HepG2 (cell line): ENCODE measurements around the gene SSPN. TPM values are rescaled to one million over a fixed set of nuclear protein-coding genes. Genes with fewer than 3 reads are reported as not detected.

ENCODE experiments used
- ATAC-seq: fragments of 200-7000 bp; cut with Tn5 transposase; 3 replicates; pipeline ENCODE4 v1.9.1; 2020; ENCODE audit warnings: mild to moderate bottlenecking, moderate library complexity
- BruUV-seq: library from RNA; stranded (reverse); fragments of 400-500 nt; replicated peaks from 2 replicates; lab custom pipeline; 2021; lab: Mats Ljungman, UMichigan
- CTCF ChIA-PET: fragments of 300-600 bp; formaldehyde crosslinking; extraction: SDS; loops from one replicate; lab custom pipeline; 2021; ENCODE audit warnings: low total read pairs, inconsistent platforms, low intra/inter-chr PET ratio; lab: Yijun Ruan, JAX
- POLR2A ChIA-PET: fragments of 350-600 bp; sonication (Branson Sonifier 250); formaldehyde crosslinking; loops from one replicate; lab custom pipeline; 2020; ENCODE audit warnings: antibody characterized with exemption, inconsistent platforms; lab: Yijun Ruan, JAX
- DNase-seq: peaks from one replicate; pipeline ENCODE4 v3.0.0-alpha.2; 2015; ENCODE audit warnings: low spot score
- FAIRE-seq: peaks from 3 replicates; lab custom pipeline; 2011; peaks lifted over from hg19 to GRCh38; lab: Jason Lieb, UNC
- H2AFZ ChIP-seq: one replicate; pipeline ENCODE4 v1.6.1; 2011; ENCODE audit warnings: low read length, inconsistent platforms
- H3K27ac ChIP-seq: fragments of 300-600 bp; 3 replicates; pipeline ENCODE4 v1.8.0; 2011; ENCODE audit warnings: mixed run types, mild to moderate bottlenecking, mixed read lengths, low read length, inconsistent platforms; ENCODE audit not compliant: insufficient read depth; ENCODE audit errors: extremely low read length
- H3K27me3 ChIP-seq, 2 experiments: fragments of 200-600 bp in 1 of 2; 2 replicates in 1 of 2; 3 replicates in 1 of 2; pipeline versions ENCODE4 v1.6.0 to v1.8.0; 2011; ENCODE audit warnings: low read length in 2 of 2, mild to moderate bottlenecking in 2 of 2, moderate library complexity in 2 of 2, inconsistent platforms in 1 of 2; ENCODE audit not compliant: insufficient read depth in 2 of 2, control insufficient read depth in 1 of 2
- H3K36me3 ChIP-seq, 2 experiments: fragments of 200-600 bp in 1 of 2; replicated peaks in 1 of 2; 2 replicates in 1 of 2; 3 replicates in 1 of 2; pipeline versions ENCODE4 v1.5.1 to v1.8.0; 2011; ENCODE audit warnings: low read length in 2 of 2, inconsistent platforms in 1 of 2; ENCODE audit not compliant: insufficient read depth in 2 of 2, control insufficient read depth in 1 of 2
- H3K4me1 ChIP-seq: 2 replicates; pipeline ENCODE4 v1.5.1; 2012; ENCODE audit warnings: low read length, inconsistent platforms; ENCODE audit not compliant: insufficient read depth
- H3K4me2 ChIP-seq: 2 replicates; pipeline ENCODE4 v1.6.0; 2011; ENCODE audit warnings: low read depth, low read length, inconsistent platforms
- H3K4me3 ChIP-seq, 3 experiments: fragments of 200-600 bp in 1 of 3; sonication (generic), shearing (Covaris generic) in 1 of 3; replicated peaks in 1 of 3; 2 replicates each; pipeline ENCODE4 v1.5.1; 2011 to 2016; ENCODE audit warnings: low read length in 3 of 3, inconsistent platforms in 2 of 3, low read depth in 2 of 3, mild to moderate bottlenecking in 2 of 3, control low read depth in 1 of 3, mixed read lengths in 1 of 3; ENCODE audit not compliant: insufficient read depth in 1 of 3
- H3K79me2 ChIP-seq: one replicate; pipeline ENCODE4 v1.6.1; 2011; ENCODE audit warnings: low read length, inconsistent platforms; ENCODE audit not compliant: insufficient read depth
- H3K9ac ChIP-seq: 2 replicates; pipeline ENCODE4 v1.6.0; 2011; ENCODE audit warnings: mild to moderate bottlenecking, low read depth, low read length, inconsistent platforms; ENCODE audit not compliant: insufficient read depth
- H3K9me3 ChIP-seq: 2 replicates; pipeline ENCODE4 v1.5.1; 2012; ENCODE audit warnings: mild to moderate bottlenecking, low read length
- H4K20me1 ChIP-seq: 2 replicates; pipeline ENCODE4 v1.6.0; 2011; ENCODE audit warnings: inconsistent platforms, mild to moderate bottlenecking, low read length, moderate library complexity; ENCODE audit not compliant: insufficient read depth
- NFE2L2 ChIP-seq: fragments of 150-350 bp; IDR thresholded peaks from 2 replicates; pipeline ENCODE4 v1.6.1; 2014; ENCODE audit warnings: low read length
- PCBP2 ChIP-seq: fragments of 200-400 bp; formaldehyde crosslinking; optimal IDR thresholded peaks from 2 replicates; pipeline ENCODE3; 2018; ENCODE audit warnings: low read length, low read depth; ENCODE audit not compliant: poor library complexity, severe bottlenecking
- SALL2 ChIP-seq: sonication (generic); formaldehyde crosslinking; IDR thresholded peaks from 2 replicates; pipeline ENCODE4 v1.8.1; 2023; ENCODE audit warnings: mild to moderate bottlenecking, missing genetic modification reagents, inconsistent platforms
- SMC3 ChIP-seq: IDR thresholded peaks from 2 replicates; pipeline ENCODE4 v1.6.1; 2011; ENCODE audit warnings: low read length, improper control_type of control experiment
- STAG1 ChIP-seq: sonication (generic); formaldehyde crosslinking; IDR thresholded peaks from 2 replicates; pipeline ENCODE4 v1.4.0; 2020; ENCODE audit warnings: missing genetic modification reagents
- ZNF335 ChIP-seq: sonication (generic); formaldehyde crosslinking; IDR thresholded peaks from 2 replicates; pipeline ENCODE4 v1.4.0; 2020; ENCODE audit warnings: missing genetic modification reagents
- WGBS: methylation state at CpG from one replicate; pipeline ENCODE4 v1.1.6; 2017; ENCODE audit warnings: low lambda C conversion rate; 5-methylcytosine and 5-hydroxymethylcytosine counted together
- in situ Hi-C: cut with HindIII; loops from 2 replicates; pipeline ENCODE4 v1.10.0; 2017; ENCODE audit warnings: low pct_unique_long_range_greater_than_20kb; ENCODE audit not compliant: extremely low pct_ligation_motif_present
- intact Hi-C: fragments of 100-400 bp; cut with micrococcal nuclease; formaldehyde crosslinking; loops from one replicate; pipeline ENCODE4 v1.10.0; 2022; ENCODE audit not compliant: unreplicated experiment
- polyA plus RNA-seq, 8 experiments: library from polyadenylated mRNA; depleted of rRNA in 3 of 8; stranded (reverse) in 7 of 8; unstranded in 1 of 8; fragments of >200 nt; fragmentation: Illumina TruSeq in 4 of 8; extraction: Trizol in 4 of 8; gene quantifications; 2 replicates each; pipeline versions ENCODE4 v1.2.1 to v1.2.3, GENCODE V29; 2011 to 2016; ENCODE audit warnings: low read depth in 4 of 8, missing spikeins in 1 of 8, mixed read lengths in 1 of 8; ENCODE audit not compliant: insufficient read depth in 1 of 8
- total RNA-seq, 5 experiments: library from RNA; depleted of rRNA; stranded (reverse); fragments of >200 nt; fragmentation: Illumina TruSeq; extraction: Trizol; gene quantifications; 2 replicates each; pipeline ENCODE4 v1.2.3, GENCODE V29; 2016; ENCODE audit warnings: low read depth in 1 of 5
- TF ChIP-seq, protein P1 (sequence below): sonication (generic); formaldehyde crosslinking; IDR thresholded peaks from 2 replicates; pipeline ENCODE4 v1.5.0; 2020; ENCODE audit warnings: missing genetic modification reagents

Gene SSPN
- total and polyA plus RNA-seq, 2 of the 13 experiments (the other 11 are each of a cell fraction or from before 2014, with no cell fraction given) = not detected

DNA sequence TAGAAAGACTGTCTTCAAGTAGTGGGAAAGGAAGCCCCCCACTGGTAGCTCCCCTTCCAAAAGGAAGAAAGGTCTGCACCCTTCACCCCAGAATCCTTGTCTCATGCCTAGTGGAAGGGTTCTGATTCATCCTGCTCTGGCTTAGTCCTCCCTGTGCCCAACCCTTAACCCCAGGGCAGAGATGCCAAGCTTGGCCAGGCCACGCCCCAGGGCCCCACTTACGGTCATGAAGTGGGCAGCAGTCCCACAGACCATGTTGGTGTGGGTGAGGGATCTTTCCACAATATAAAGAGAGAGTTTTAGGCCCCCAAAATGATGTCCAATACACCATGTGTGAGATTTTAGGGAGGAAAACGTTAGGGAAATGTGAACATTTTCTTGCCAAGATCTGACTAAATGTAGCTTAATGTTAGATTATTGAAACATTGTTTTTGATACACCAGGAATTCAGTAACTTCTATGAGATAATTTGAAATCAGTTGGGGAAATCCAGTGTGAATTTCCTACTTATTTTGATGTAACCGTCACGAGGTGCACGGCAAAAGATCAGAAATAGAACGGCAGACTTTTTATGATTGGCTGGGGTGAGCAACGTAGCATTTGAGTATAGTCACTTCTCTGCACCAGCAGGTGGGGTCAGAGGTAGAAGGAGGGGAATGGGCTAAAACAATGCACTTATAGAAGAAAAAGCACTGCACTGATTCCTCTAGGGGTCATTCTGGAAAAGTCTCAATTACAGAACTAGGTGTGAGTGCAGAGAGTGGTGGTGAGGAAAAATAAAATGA lies 8.2 kb upstream of the SSPN start:
- peak; percentile 12 for DNase-seq
- no peaks in the 10 kb centered on the region for H3K79me2 ChIP-seq
- no peaks in the 10 kb centered on the region for H3K9me3 ChIP-seq
- no peak overlapping the region for H3K27ac ChIP-seq
- H3K27me3 ChIP-seq = peaks cover 0 to 10% of the 10 kb centered on the region in 2 experiments; a peak in 3 of 5 replicates
- no peaks in the 10 kb centered on the region for H4K20me1 ChIP-seq
- intact Hi-C loops (no loop called here), in situ Hi-C loops (no loop called here)
- under 1% methylated on average over 8 of the region's 8 CpGs for WGBS
- H3K4me2 ChIP-seq = no peak overlapping the region
- no TSS peak for BruUV-seq
- H3K4me1 ChIP-seq = no peaks in the 10 kb centered on the region
- no peaks in the 10 kb centered on the region for H3K36me3 ChIP-seq
- POLR2A ChIA-PET = no interaction called here
- TF ChIP-seq STAG1 (CRISPR knock-in tag) = peak; percentile 47
- TF ChIP-seq ZNF335 = no peak
- no peak for TF ChIP-seq PCBP2
- no peak for TF ChIP-seq SALL2 (CRISPR knock-in tag)
- 0 out of 2 replicates have a peak, but pooled peaks have one; percentile 4 for TF ChIP-seq SMC3
- no peak overlapping the region for H2AFZ ChIP-seq
- no peak overlapping the region for H3K9ac ChIP-seq
- CTCF ChIA-PET = no interaction called here
- H3K4me3 ChIP-seq = no peak overlapping the region
- no peak for FAIRE-seq
- ATAC-seq = peak; percentile 67

GRCh38 chr12:26188127-26188526 lies 7.2 kb upstream of the SSPN start:
- Histone ChIP-seq H3K4me1 (no peaks in the 10 kb centered on the region), H4K20me1 (no peaks in the 10 kb centered on the region), H3K27me3 (peaks cover 0 to 10% of the 10 kb centered on the region in 2 experiments; a peak in 3 of 5 replicates), H3K36me3 (no peaks in the 10 kb centered on the region), H3K27ac (no peak overlapping the region), H2AFZ (no peak overlapping the region), H3K4me3 (no peak overlapping the region), H3K79me2 (no peaks in the 10 kb centered on the region), H3K4me2 (no peak overlapping the region), H3K9ac (no peak overlapping the region), H3K9me3 (no peaks in the 10 kb centered on the region)
- 0% methylated on average over 1 of the region's 1 CpG for WGBS
- ChIA-PET CTCF (no interaction called here), POLR2A (no interaction called here)
- no TSS peak for BruUV-seq
- in situ Hi-C loops = no loop called here
- FAIRE-seq (no peak), ATAC-seq (no peak), DNase-seq (no peak)
- intact Hi-C loops = no loop called here
- TF ChIP-seq NFE2L2 = peak; percentile 67
- TF ChIP-seq, protein P1, sequence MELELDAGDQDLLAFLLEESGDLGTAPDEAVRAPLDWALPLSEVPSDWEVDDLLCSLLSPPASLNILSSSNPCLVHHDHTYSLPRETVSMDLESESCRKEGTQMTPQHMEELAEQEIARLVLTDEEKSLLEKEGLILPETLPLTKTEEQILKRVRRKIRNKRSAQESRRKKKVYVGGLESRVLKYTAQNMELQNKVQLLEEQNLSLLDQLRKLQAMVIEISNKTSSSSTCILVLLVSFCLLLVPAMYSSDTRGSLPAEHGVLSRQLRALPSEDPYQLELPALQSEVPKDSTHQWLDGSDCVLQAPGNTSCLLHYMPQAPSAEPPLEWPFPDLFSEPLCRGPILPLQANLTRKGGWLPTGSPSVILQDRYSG (CRISPR knock-in tag) = no peak
